Myometrial cell (primary cell): ENCODE results near the gene ZNF555. TPM values are rescaled to one million over a fixed set of nuclear protein-coding genes. Genes with fewer than 3 reads are reported as not detected.

Experiments
- total RNA-seq: library from RNA; depleted of rRNA; stranded (reverse); fragments of >200 nt; gene quantifications from 2 replicates; pipeline ENCODE4 v1.2.3, GENCODE V29; 2015

The ZNF555 gene
- total RNA-seq = 2.0 and 2.3 TPM in 2 replicates

DNA sequence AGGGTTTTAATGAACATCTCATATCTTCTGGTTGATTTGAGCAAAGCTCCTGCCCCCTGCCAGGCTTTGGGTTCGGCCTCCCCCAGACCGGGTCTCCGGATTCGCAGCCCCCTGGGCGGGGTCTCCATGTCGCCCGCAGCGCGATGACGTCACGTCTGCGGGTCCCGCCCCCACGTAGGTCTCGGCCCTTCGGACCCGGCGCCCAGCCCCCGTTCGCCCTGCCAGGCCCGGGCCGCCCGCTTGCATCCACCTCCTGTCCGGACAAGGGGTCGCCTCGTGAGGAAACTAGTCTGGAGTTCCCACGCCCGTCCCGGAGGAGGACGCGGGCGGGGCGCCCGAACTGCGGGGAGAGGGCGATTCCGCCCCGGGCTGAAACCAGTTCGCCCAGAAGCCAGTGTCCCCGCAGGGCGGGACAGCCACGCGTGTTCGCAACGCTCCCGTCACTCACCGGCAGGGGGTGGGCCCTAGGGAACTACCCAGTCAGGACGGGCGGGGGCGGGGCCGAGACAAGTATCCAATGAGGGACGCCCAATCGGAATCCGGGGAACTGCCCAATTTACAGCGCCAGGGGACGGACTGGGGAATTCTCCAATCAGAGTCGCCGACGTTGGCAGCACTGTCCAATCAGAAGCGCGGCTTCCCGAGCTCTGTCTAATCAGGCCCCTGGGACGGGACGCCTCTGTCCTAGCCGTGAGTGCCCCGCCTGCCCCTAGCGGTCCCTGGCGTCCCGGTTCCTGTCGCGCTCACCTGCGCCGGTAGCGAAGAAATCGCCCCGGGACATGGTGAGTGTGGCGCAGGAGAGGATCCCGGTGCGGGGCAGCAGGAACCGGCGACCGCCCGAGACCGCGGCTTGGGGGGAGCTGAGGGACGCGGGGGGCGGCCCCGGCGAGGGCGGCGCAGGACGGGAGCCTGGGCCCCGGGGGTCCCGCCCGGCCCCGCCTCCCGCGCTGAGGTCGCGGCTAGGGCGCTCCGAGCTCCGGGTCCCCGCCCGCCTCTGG lies at the start of gene ZNF555:
Gene ZNF555, plus strand, starts transcription at position 682 of the 998 bp plus-strand sequence. Its CDS starts 98 bp downstream, at position 780.

DNA sequence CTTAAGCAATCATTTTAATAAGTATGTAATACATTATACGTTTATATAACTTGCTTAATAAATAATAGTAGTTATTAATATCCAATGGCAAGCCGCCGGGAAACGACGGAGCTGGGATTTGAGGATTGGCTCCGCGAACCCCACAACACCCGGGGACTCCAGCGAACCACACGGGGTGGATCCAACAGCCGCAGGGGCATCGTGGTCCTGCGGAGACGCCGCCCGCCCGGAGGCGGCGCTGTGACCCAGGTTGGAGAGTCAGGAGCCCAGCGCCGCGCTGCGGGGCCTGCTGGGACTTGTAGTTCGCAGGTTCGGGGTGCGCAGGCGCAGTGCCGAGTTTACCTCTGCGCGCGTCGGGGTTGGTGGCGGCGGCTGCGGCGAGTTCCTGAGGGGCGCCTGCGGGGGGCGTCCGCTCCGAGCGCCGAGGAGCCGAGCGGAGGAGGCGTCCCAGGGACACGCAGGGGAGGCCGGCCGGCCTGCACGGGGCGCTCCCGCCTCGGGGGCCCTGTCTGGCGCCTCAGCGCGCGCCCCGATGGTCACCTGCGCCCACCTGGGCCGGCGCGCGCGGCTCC lies 21.6 kb upstream of the ZNF555 start, which contains the start of gene ZNF554:
Gene ZNF554, plus strand, starts transcription at position 329 of the 572 bp plus-strand sequence. Its CDS starts 204 bp downstream, at position 533.

DNA sequence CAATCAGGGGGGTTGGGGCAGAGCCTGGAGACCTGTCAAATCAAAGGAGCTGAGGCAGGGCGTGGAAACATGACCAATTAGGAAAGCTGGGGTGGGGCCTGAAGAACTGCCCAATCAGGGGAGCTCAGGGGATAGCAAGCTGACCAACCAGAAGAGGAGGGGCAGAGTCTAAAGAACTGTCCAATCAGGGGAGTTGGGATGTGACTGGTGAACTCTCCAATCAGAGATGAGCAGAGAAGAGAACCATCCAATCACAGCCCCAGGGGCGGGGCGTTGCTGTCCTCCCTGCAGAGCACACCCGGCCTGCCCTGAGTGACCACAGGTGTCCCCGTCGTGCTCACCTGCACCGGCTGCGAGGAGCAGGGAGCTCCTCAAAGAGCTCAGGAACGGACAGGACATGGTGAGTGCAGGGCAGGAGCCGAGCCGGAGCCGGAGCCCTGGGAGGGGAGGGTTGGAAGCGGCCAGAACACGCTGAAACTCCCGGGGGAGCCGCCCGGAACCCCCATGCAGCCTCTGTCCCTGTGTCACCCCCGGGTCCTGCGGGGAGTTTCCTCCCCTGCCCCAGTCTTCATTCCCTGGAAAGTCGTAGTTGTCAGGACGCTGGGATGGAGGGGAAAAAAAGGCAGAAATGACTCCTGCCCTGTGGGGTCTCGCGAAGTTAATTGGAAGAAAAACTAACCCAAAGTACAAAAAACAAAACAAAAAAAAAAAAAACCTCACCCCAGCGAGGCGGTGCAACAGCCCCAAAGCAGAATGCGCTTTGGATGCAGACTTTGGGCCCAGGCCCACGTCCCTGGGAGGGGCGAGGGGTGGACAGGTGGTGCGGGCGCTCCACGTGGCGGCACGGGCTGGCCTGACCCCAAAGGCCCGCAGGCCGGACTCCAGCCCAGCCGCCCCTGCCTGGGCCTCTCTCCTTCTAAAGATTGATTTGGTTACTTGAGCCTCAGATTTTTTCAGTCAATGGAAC lies 26.0 kb downstream of the ZNF555 start, which contains the start of gene ZNF556:
Gene ZNF556, plus strand, starts transcription at position 311 of the 967 bp plus-strand sequence. Its CDS starts 87 bp downstream, at position 398.

DNA sequence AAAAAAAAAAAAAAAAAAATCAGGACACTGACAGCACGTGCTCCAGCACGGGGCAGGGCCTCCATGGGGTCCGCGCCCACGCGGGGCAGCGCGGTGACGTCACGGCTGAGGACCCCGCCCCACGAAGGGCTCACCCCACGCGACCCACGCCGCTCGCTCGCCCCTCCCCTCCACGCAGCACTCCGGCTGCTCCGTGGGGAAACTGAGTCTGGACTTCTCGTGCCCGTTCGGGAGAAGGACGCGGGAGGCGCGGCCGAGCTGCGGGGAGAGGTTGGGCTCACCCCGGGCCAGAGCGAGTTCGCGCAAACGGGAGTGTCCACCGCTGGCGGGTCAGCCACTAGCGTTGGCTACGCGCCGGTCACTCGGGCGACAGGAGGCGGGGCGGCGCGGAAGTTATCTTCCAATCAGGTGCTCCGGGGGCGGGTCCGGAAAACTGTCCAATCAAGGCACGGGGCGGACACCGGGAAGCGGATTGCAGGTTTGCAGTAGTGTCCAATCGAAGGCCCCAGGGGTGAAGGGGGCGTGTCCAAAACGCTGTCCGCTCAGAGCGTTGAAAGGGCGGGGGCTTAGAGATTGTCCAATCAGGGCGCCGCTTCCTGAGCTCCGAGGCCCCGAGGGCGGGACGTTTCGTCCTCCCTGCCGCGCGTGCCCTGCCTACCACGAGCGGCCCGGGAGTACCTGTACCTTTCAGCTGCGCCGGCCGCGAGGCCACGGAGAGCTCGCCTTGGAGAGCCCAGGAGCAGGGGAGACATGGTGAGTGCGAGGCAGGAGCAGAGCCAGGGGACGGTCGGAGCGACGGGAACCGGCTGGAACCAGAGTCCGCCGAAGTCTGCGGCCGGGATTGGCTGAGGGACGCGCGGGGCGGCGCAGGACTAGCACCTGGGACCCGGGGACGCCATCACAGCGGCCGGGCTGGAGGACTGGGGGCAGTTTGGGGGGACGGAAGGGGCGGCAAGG lies 59.3 kb downstream of the ZNF555 start, which contains the start of gene ZNF57:
Gene ZNF57, plus strand, starts transcription at position 633 of the 957 bp plus-strand sequence. Its CDS starts 118 bp downstream, at position 751.

Other genes starting within 250 kb of the ZNF555 start
- gene GNG7, start 138.8 kb upstream of the ZNF555 start, total RNA-seq = under 0.01 TPM in 1 of 2 replicates, not detected in the other
- gene DIRAS1, start 120.1 kb upstream of the ZNF555 start, total RNA-seq = 0.35 TPM in 1 of 2 replicates, not detected in the other
- gene SLC39A3, start 101.5 kb upstream of the ZNF555 start, total RNA-seq = 34.6 and 65.7 TPM in 2 replicates
- gene SGTA, start 58.2 kb upstream of the ZNF555 start, total RNA-seq = 59.1 and 59.5 TPM in 2 replicates
- 141 and 171 TPM in 2 replicates for gene THOP1, start 56.0 kb upstream of the ZNF555 start, total RNA-seq
- gene ZNF554, start 21.6 kb upstream of the ZNF555 start, total RNA-seq = 0.86 and 1.4 TPM in 2 replicates
- gene ZNF556, start 25.9 kb downstream of the ZNF555 start, total RNA-seq = not detected in 2 replicates
- gene ZNF57, start 59.5 kb downstream of the ZNF555 start, total RNA-seq = 0.58 and 2.7 TPM in 2 replicates
- gene ZNF77, start 103.5 kb downstream of the ZNF555 start, total RNA-seq = 2.0 and 3.5 TPM in 2 replicates
- 0.71 and 3.7 TPM in 2 replicates for gene TLE6, start 136.1 kb downstream of the ZNF555 start, total RNA-seq
- gene TLE2, start 187.8 kb downstream of the ZNF555 start, total RNA-seq = 0.58 and 1.9 TPM in 2 replicates
- gene TLE5, start 221.0 kb downstream of the ZNF555 start, total RNA-seq = 358 and 456 TPM in 2 replicates